K562 (cell line): ENCODE measurements around the gene HINT3. TPM values are rescaled to one million over a fixed set of nuclear protein-coding genes. Genes with fewer than 3 reads are reported as not detected.
A peak's percentile ranks its signal among the peaks of the same experiment; 100 is the strongest.

Source experiments
- ATAC-seq: fragments of 200-7000 bp; cut with Tn5 transposase; 3 replicates; pipeline ENCODE4 v1.9.1; 2020; ENCODE audit warnings: moderate library complexity
- BruUV-seq: library from RNA; stranded (reverse); fragments of 400-500 nt; replicated peaks from 2 replicates; lab custom pipeline; 2021; lab: Mats Ljungman, UMichigan
- CTCF ChIA-PET: fragments of 300-600 bp; formaldehyde crosslinking; extraction: SDS; loops from one replicate; lab custom pipeline; 2021; ENCODE audit warnings: low intra/inter-chr PET ratio; lab: Yijun Ruan, JAX
- POLR2A ChIA-PET: fragments of 300-600, 350-650 bp; sonication (Branson Sonifier 250); formaldehyde crosslinking; extraction: SDS; loops from one replicate; lab custom pipeline; 2021; ENCODE audit warnings: antibody characterized with exemption, inconsistent platforms; lab: Yijun Ruan, JAX
- DNase-seq, 4 experiments: peaks; one replicate each; pipeline versions ENCODE4 v3.0.0 to v3.0.0-alpha.2; 2011 to 2018; ENCODE audit warnings: low spot score in 3 of 4, mixed read lengths in 3 of 4; ENCODE audit errors: extremely low read depth in 1 of 4
- FAIRE-seq: peaks from 2 replicates; lab custom pipeline; 2011; peaks lifted over from hg19 to GRCh38; lab: Jason Lieb, UNC
- H2AFZ ChIP-seq: 2 replicates; pipeline ENCODE4 v1.6.0; 2011; ENCODE audit warnings: low read depth, low read length, control low read depth, inconsistent platforms
- H3K27ac ChIP-seq: fragments of 200-600 bp; 3 replicates; pipeline ENCODE4 v1.8.0; 2011; ENCODE audit warnings: low read depth, mild to moderate bottlenecking, control low read depth, inconsistent platforms, low read length, moderate library complexity, mixed read lengths; ENCODE audit errors: extremely low read depth
- H3K27me3 ChIP-seq, 2 experiments: fragments of 300-600 bp in 1 of 2; 2 replicates in 1 of 2; 3 replicates in 1 of 2; pipeline versions ENCODE4 v1.6.0 to v1.8.0; 2011; ENCODE audit warnings: inconsistent platforms in 2 of 2, low read length in 2 of 2, mild to moderate bottlenecking in 1 of 2, mixed read lengths in 1 of 2, moderate library complexity in 1 of 2; ENCODE audit not compliant: control insufficient read depth in 2 of 2, insufficient read depth in 2 of 2
- H3K36me3 ChIP-seq: fragments of 300-600 bp; 3 replicates; pipeline ENCODE4 v1.8.0; 2011; ENCODE audit warnings: mild to moderate bottlenecking, low read length, inconsistent platforms; ENCODE audit not compliant: control insufficient read depth, insufficient read depth
- H3K4me1 ChIP-seq, 2 experiments: fragments of 200-600 bp in 1 of 2; replicated peaks in 1 of 2; 2 replicates in 1 of 2; 3 replicates in 1 of 2; pipeline versions ENCODE4 v1.5.1 to v1.8.0; 2011; ENCODE audit warnings: inconsistent platforms in 2 of 2, low read length in 2 of 2, mild to moderate bottlenecking in 1 of 2, mixed read lengths in 1 of 2, moderate library complexity in 1 of 2; ENCODE audit not compliant: control insufficient read depth in 2 of 2, insufficient read depth in 2 of 2
- H3K4me2 ChIP-seq: 2 replicates; pipeline ENCODE4 v1.6.1; 2011; ENCODE audit warnings: low read length, control low read depth, inconsistent platforms, mixed read lengths; ENCODE audit not compliant: insufficient read depth
- H3K4me3 ChIP-seq: fragments of 200-600 bp; sonication (generic), shearing (Covaris generic); 2 replicates; pipeline ENCODE4 v1.5.1; 2016; ENCODE audit warnings: control low read depth, inconsistent platforms
- H3K79me2 ChIP-seq: fragments of 200-600 bp; 3 replicates; pipeline ENCODE4 v1.8.0; 2011; ENCODE audit warnings: low read length, inconsistent platforms; ENCODE audit not compliant: control insufficient read depth, insufficient read depth
- H3K9ac ChIP-seq, 2 experiments: 2 replicates each; pipeline versions ENCODE4 v1.6.0 to v1.6.1; 2011; ENCODE audit warnings: low read depth in 2 of 2, low read length in 2 of 2, control low read depth in 1 of 2, inconsistent platforms in 1 of 2, mild to moderate bottlenecking in 1 of 2, mixed read lengths in 1 of 2; ENCODE audit not compliant: insufficient read depth in 1 of 2
- H3K9me1 ChIP-seq: one replicate; pipeline ENCODE4 v1.6.0; 2011; ENCODE audit warnings: inconsistent platforms, mild to moderate bottlenecking, low read length, moderate library complexity; ENCODE audit not compliant: control insufficient read depth, insufficient read depth
- H3K9me3 ChIP-seq: replicated peaks from 2 replicates; pipeline ENCODE4 v1.5.1; 2011; ENCODE audit warnings: low read depth, low read length, inconsistent platforms; ENCODE audit not compliant: control insufficient read depth, insufficient read depth
- H4K20me1 ChIP-seq: replicated peaks from 2 replicates; pipeline ENCODE4 v1.6.1; 2011; ENCODE audit warnings: low read length, inconsistent platforms, mixed read lengths; ENCODE audit not compliant: control insufficient read depth, insufficient read depth
- CBFA2T3 ChIP-seq: fragments of 450-650 bp; IDR thresholded peaks from 2 replicates; pipeline ENCODE4 v1.6.1; 2017
- WGBS: fragments of 100-300 bp; shearing (Covaris generic); methylation state at CpG from one replicate; pipeline ENCODE4 v1.1.6; 2016; ENCODE audit warnings: low coverage, mixed read lengths; ENCODE audit not compliant: insufficient coverage; ENCODE audit errors: missing lambda C conversion rate; 5-methylcytosine and 5-hydroxymethylcytosine counted together
- in situ Hi-C: fragments of 300-500 bp; cut with MboI; formaldehyde crosslinking; loops from 4 replicates; pipeline ENCODE4 v1.15.0; 2018; ENCODE audit warnings: inconsistent platforms, mixed read lengths
- intact Hi-C: fragments of 100-400 bp; cut with micrococcal nuclease; formaldehyde crosslinking; loops from 2 replicates; pipeline ENCODE4 v1.14.2; 2022
- polyA plus RNA-seq, 8 experiments: library from polyadenylated mRNA; depleted of rRNA in 4 of 8; stranded (reverse) in 5 of 8; unstranded in 3 of 8; fragments of >200 nt; fragmentation: Nextera tagmentation in 2 of 8; fragmentation: Illumina TruSeq in 1 of 8; extraction: Ambion mirVana in 2 of 8; extraction: Trizol in 1 of 8; gene quantifications; 2 replicates each; pipeline versions ENCODE4 v1.2.1 to v1.2.3, GENCODE V29; 2011 to 2014; ENCODE audit warnings: inconsistent platforms in 1 of 8, missing spikeins in 1 of 8
- total RNA-seq, 7 experiments: library from RNA; depleted of rRNA in 6 of 7; stranded (reverse); fragments of >200 nt in 6 of 7; fragmentation: Illumina TruSeq in 2 of 7; extraction: Trizol in 2 of 7; gene quantifications; 2 replicates each; pipeline versions ENCODE4 v1.2.1 to v1.2.3, GENCODE V29; 2011 to 2021; ENCODE audit warnings: low replicate concordance in 1 of 7
- TF ChIP-seq, protein P1 (sequence below): fragments of 250-450 bp; sonication (Bioruptor Pico); IDR thresholded peaks from 2 replicates; pipeline ENCODE4 v1.8.0; 2022; ENCODE audit warnings: inconsistent platforms, mild to moderate bottlenecking, moderate library complexity, borderline replicate concordance

The HINT3 gene
- total and polyA plus RNA-seq, 9 of the 15 experiments (the other 6 are each of a cell fraction or from before 2014, with no cell fraction given) = 1.4 to 16.6 (median 10.8) TPM

DNA sequence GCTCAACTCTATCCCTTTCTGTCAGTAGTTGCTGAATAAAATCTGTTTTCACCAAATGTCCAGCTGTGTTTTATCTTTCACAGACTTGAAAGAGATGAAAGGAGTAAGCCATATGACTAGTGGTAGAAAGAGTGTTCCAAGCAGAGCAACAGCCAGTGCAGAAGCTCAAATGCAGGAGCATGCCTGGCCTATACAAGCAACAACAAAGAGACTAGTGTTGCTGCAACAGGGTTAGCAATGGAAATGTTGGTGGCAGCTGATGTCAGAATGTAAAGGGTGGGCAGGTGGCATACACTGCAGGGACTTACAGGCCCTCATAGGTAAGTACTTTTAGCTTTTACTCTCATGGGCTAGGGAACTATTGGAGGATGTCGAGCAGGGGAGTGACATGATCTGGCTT lies 5.2 kb upstream of the HINT3 start:
- ChIA-PET POLR2A (interaction anchor here (0.6 to 0.7 kb wide), 2 partner anchors 160 to 170 kb away, joined by 3 read pairs; partner anchors contain the start of gene NCOA7), CTCF (no interaction called here)
- intact Hi-C loops (no loop called here), in situ Hi-C loops (no loop called here)
- no peak overlapping the region for H3K9ac ChIP-seq
- no peak overlapping the region for H3K27ac ChIP-seq
- ATAC-seq (no peak), FAIRE-seq (no peak), DNase-seq (no peak)
- no peaks in the 10 kb centered on the region for H3K27me3 ChIP-seq
- H4K20me1 ChIP-seq = no peaks in the 10 kb centered on the region
- H3K9me1 ChIP-seq = no peaks in the 10 kb centered on the region
- H2AFZ ChIP-seq = peak overlapping the region; percentile 22; the same call in 1 of the 2 replicates
- no peaks in the 10 kb centered on the region for H3K79me2 ChIP-seq
- no peaks in the 10 kb centered on the region for H3K36me3 ChIP-seq
- H3K4me2 ChIP-seq = no peak overlapping the region
- 87% methylated on average over 1 of the region's 1 CpG for WGBS
- H3K9me3 ChIP-seq = peaks cover 5% of the 10 kb centered on the region; the same call in 1 of the 2 replicates
- no peak overlapping the region for H3K4me3 ChIP-seq
- TF ChIP-seq, protein P1, sequence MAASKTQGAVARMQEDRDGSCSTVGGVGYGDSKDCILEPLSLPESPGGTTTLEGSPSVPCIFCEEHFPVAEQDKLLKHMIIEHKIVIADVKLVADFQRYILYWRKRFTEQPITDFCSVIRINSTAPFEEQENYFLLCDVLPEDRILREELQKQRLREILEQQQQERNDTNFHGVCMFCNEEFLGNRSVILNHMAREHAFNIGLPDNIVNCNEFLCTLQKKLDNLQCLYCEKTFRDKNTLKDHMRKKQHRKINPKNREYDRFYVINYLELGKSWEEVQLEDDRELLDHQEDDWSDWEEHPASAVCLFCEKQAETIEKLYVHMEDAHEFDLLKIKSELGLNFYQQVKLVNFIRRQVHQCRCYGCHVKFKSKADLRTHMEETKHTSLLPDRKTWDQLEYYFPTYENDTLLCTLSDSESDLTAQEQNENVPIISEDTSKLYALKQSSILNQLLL (CRISPR knock-in tag) = no peak
- peak; percentile 35; the same call in 1 of the 2 replicates for TF ChIP-seq CBFA2T3
- BruUV-seq = no TSS peak
- H3K4me1 ChIP-seq = peaks cover 32 to 63% of the 10 kb centered on the region in 2 experiments; a peak in 4 of 5 replicates
